ENCODE results near the gene ATRIP. TPM values are rescaled to one million over a fixed set of nuclear protein-coding genes. Genes with fewer than 3 reads are reported as not detected.
A peak's percentile ranks its signal among the peaks of the same experiment; 100 is the strongest.

ATRIP gene
- polyA plus RNA-seq, 3 donors, result 1.8 to 4.7 (median 2.8) TPM

DNA sequence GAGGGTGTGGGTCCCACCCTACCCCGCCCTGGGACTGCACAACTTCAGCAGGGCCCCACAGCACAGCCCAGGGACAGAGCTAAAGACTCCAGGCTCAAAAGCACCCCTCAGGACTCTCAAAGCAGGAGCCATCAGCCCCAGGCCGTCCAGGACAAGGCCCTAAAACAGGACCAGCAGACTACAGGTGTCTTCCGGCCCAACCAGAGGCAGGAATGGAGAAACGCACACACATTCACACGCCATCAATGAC, 26.1 kb downstream of the ATRIP start:
- peaks cover 44 to 63% of the 10 kb centered on the region in 2 donors for H3K36me3 Mint-ChIP-seq
- no peak for DNase-seq
- peak overlapping the region; percentile 85 for H2AFZ ChIP-seq (ENCODE audit: insufficient read depth, low read depth, low read length, poor library complexity, severe bottlenecking)
- peak overlapping the region; percentile 88 for H3K9ac ChIP-seq (ENCODE audit: insufficient read depth, low read length, poor library complexity, severe bottlenecking)
- peaks cover 6% of the 10 kb centered on the region for H4K20me1 ChIP-seq (ENCODE audit: insufficient read depth, low read length)
- TF ChIP-seq, protein P1, sequence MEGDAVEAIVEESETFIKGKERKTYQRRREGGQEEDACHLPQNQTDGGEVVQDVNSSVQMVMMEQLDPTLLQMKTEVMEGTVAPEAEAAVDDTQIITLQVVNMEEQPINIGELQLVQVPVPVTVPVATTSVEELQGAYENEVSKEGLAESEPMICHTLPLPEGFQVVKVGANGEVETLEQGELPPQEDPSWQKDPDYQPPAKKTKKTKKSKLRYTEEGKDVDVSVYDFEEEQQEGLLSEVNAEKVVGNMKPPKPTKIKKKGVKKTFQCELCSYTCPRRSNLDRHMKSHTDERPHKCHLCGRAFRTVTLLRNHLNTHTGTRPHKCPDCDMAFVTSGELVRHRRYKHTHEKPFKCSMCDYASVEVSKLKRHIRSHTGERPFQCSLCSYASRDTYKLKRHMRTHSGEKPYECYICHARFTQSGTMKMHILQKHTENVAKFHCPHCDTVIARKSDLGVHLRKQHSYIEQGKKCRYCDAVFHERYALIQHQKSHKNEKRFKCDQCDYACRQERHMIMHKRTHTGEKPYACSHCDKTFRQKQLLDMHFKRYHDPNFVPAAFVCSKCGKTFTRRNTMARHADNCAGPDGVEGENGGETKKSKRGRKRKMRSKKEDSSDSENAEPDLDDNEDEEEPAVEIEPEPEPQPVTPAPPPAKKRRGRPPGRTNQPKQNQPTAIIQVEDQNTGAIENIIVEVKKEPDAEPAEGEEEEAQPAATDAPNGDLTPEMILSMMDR (IDR thresholded peaks at IDR 0.05), result no peak
- peak overlapping the region; percentile 89 to 96 for H3K4me3 Mint-ChIP-seq
- peaks cover 57% of the 10 kb centered on the region for H3K79me2 ChIP-seq (ENCODE audit: insufficient read depth, low read length)
- intact Hi-C loops (cut with micrococcal nuclease), result no loop called here
- H3K9me3 Mint-ChIP-seq, result no peaks in the 10 kb centered on the region
- H3K27ac ChIP-seq (ENCODE audit: low read depth in 1 of 2, low read length in 2 of 2), result peak overlapping the region; percentile 88 to 99
- H3K27me3 Mint-ChIP-seq (ENCODE audit: low read depth in 3 of 3), result no peaks in the 10 kb centered on the region
- H3K4me1 Mint-ChIP-seq, result peaks cover 48% of the 10 kb centered on the region
- peak overlapping the region; percentile 95 to 100 (median 97) for H3K27ac Mint-ChIP-seq
- WGBS (ENCODE audit: insufficient coverage), result 0% methylated on average over 5 of the region's 5 CpGs
- peak overlapping the region; percentile 90 for H3K4me2 ChIP-seq (replicated peaks; ENCODE audit: extremely low read depth, low read length, poor library complexity, severe bottlenecking)
- peaks cover 34 to 55% of the 10 kb centered on the region in 2 donors for H3K36me3 ChIP-seq (replicated peaks in 1 of 2; ENCODE audit: control insufficient read depth in 1 of 2, insufficient read depth in 2 of 2, low read length in 2 of 2)
- H3K4me1 ChIP-seq (ENCODE audit: control insufficient read depth in 1 of 2, insufficient read depth in 2 of 2, low read length in 2 of 2), result peaks cover 55 to 62% of the 10 kb centered on the region in 2 donors
- H3K27me3 ChIP-seq (ENCODE audit: control insufficient read depth in 2 of 2, insufficient read depth in 2 of 2, low read length in 2 of 2), result no peaks in the 10 kb centered on the region
- peak overlapping the region; percentile 44 to 82 (median 48) for H3K4me3 ChIP-seq (replicated peaks in 1 of 3; ENCODE audit: low read depth in 2 of 3, low read length in 3 of 3)
- H3K9me3 ChIP-seq (replicated peaks in 1 of 2; ENCODE audit: control insufficient read depth in 1 of 2, insufficient read depth in 1 of 2, low read length in 2 of 2), result no peaks in the 10 kb centered on the region

GRCh38 chr3:48472923-48473616, 26.5 kb downstream of the ATRIP start:
- Mint-ChIP-seq H3K27ac (peak overlapping the region; percentile 95 to 100 (median 97)), H3K4me3 (peak overlapping the region; percentile 89 to 96), H3K4me1 (peaks cover 43% of the 10 kb centered on the region), H3K9me3 (no peaks in the 10 kb centered on the region), H3K36me3 (peaks cover 44 to 63% of the 10 kb centered on the region in 2 donors), H3K27me3 (ENCODE audit: low read depth in 3 of 3) (no peaks in the 10 kb centered on the region)
- Histone ChIP-seq H3K9ac (ENCODE audit: insufficient read depth, low read length, poor library complexity, severe bottlenecking) (peak overlapping the region; percentile 88), H3K9me3 (replicated peaks in 1 of 2; ENCODE audit: control insufficient read depth in 1 of 2, insufficient read depth in 1 of 2, low read length in 2 of 2) (no peaks in the 10 kb centered on the region), H3K27ac (ENCODE audit: low read depth in 1 of 2, low read length in 2 of 2) (peak overlapping the region; percentile 88 to 99), H2AFZ (ENCODE audit: insufficient read depth, low read depth, low read length, poor library complexity, severe bottlenecking) (peak overlapping the region; percentile 85), H3K4me1 (ENCODE audit: control insufficient read depth in 1 of 2, insufficient read depth in 2 of 2, low read length in 2 of 2) (peaks cover 50 to 57% of the 10 kb centered on the region in 2 donors), H3K36me3 (replicated peaks in 1 of 2; ENCODE audit: control insufficient read depth in 1 of 2, insufficient read depth in 2 of 2, low read length in 2 of 2) (peaks cover 32 to 55% of the 10 kb centered on the region in 2 donors), H3K4me2 (replicated peaks; ENCODE audit: extremely low read depth, low read length, poor library complexity, severe bottlenecking) (peak overlapping the region; percentile 90), H4K20me1 (ENCODE audit: insufficient read depth, low read length) (peaks cover 8% of the 10 kb centered on the region), H3K79me2 (ENCODE audit: insufficient read depth, low read length) (peaks cover 52% of the 10 kb centered on the region), H3K4me3 (replicated peaks in 1 of 3; ENCODE audit: low read depth in 2 of 3, low read length in 3 of 3) (peak overlapping the region; percentile 44 to 82 (median 48)), H3K27me3 (ENCODE audit: control insufficient read depth in 2 of 2, insufficient read depth in 2 of 2, low read length in 2 of 2) (no peaks in the 10 kb centered on the region)
- DNase-seq, result peak; percentile 97 to 99 (median 98)
- TF ChIP-seq, protein P1 (IDR thresholded peaks at IDR 0.05), result peak; percentile 49
- intact Hi-C loops (cut with micrococcal nuclease), result no loop called here
- WGBS (ENCODE audit: insufficient coverage), result 4% methylated on average over 14 of the region's 17 CpGs
